Bone marrow (tissue), 2 donors: ENCODE data around the gene AFF1.
A peak's percentile ranks its signal among the peaks of the same experiment; 100 is the strongest.

Source experiments
- DNase-seq, 2 donors: peaks; one replicate each; lab custom pipeline; 2025; lab: John Stamatoyannopoulos, UW

The AFF1 gene

GRCh38 chr4:86950831-86951525 lies 16.2 kb downstream of the AFF1 start:
- DNase-seq: no peak

GRCh38 chr4:86955888-86956451 lies 21.2 kb downstream of the AFF1 start:
- no peak for DNase-seq

GRCh38 chr4:86957215-86957614 lies 22.4 kb downstream of the AFF1 start:
- peak in 1 of 2 donors; percentile 65 for DNase-seq

GRCh38 chr4:86959588-86960500 lies 25.0 kb downstream of the AFF1 start:
- DNase-seq: no peak

- no peak for DNase-seq
Measured at GRCh38 chr4:86960557-86960961, 25.7 kb downstream of the AFF1 start.

- DNase-seq: peak in 1 of 2 donors; percentile 75
Measured at GRCh38 chr4:86961116-86961515, 26.3 kb downstream of the AFF1 start.

GRCh38 chr4:86961605-86962295 lies 26.9 kb downstream of the AFF1 start:
- DNase-seq: peak in 1 of 2 donors; percentile 93

GRCh38 chr4:86963697-86964096 lies 28.9 kb downstream of the AFF1 start:
- DNase-seq: no peak

GRCh38 chr4:86965019-86965976 lies 30.5 kb downstream of the AFF1 start:
- DNase-seq: no peak

GRCh38 chr4:86967073-86967472 lies 32.3 kb downstream of the AFF1 start:
- peak in 1 of 2 donors; percentile 44 for DNase-seq

GRCh38 chr4:86967798-86968197 lies 33.0 kb downstream of the AFF1 start:
- DNase-seq: no peak

- no peak for DNase-seq
Measured at GRCh38 chr4:86968547-86968946, 33.7 kb downstream of the AFF1 start.

- no peak for DNase-seq
Measured at GRCh38 chr4:86970447-86971354, 35.9 kb downstream of the AFF1 start.

GRCh38 chr4:86971355-86971683 lies 36.5 kb downstream of the AFF1 start:
- DNase-seq: no peak

- no peak for DNase-seq
Measured at GRCh38 chr4:86972997-86973396, 38.2 kb downstream of the AFF1 start.

GRCh38 chr4:86973668-86974067 lies 38.9 kb downstream of the AFF1 start:
- no peak for DNase-seq

- no peak for DNase-seq
Measured at GRCh38 chr4:86974551-86974994, 39.8 kb downstream of the AFF1 start.

GRCh38 chr4:86975927-86976326 lies 41.1 kb downstream of the AFF1 start:
- no peak for DNase-seq

GRCh38 chr4:86976801-86977485 lies 42.1 kb downstream of the AFF1 start:
- DNase-seq: no peak
